Endothelial cell of umbilical vein (primary cell): Measurements from ENCODE around the gene C1orf146. TPM values are rescaled to one million over a fixed set of nuclear protein-coding genes. Genes with fewer than 3 reads are reported as not detected.

ENCODE experiments used
- BruUV-seq: library from RNA; stranded (reverse); fragments of 400-500 nt; replicated peaks from 2 replicates; lab custom pipeline; 2021; lab: Mats Ljungman, UMichigan
- CTCF ChIA-PET: fragments of 300-600, 350-600 bp; sonication (Branson Sonifier 250); formaldehyde crosslinking; loops from one replicate; lab custom pipeline; 2021; ENCODE audit warnings: antibody characterized with exemption, inconsistent platforms; lab: Charles Lee
- POLR2A ChIA-PET: fragments of 300-600, 350-600 bp; sonication (Branson Sonifier 250); formaldehyde crosslinking; loops from one replicate; lab custom pipeline; 2021; ENCODE audit warnings: antibody characterized with exemption, inconsistent platforms; lab: Charles Lee
- DNase-seq: peaks from one replicate; pipeline ENCODE4 v3.0.0-alpha.2; 2011; ENCODE audit warnings: low read depth, low spot score
- FAIRE-seq: peaks from 2 replicates; lab custom pipeline; 2011; peaks lifted over from hg19 to GRCh38; lab: Jason Lieb, UNC
- H2AFZ ChIP-seq: 2 replicates; pipeline ENCODE4 v1.6.0; 2012; ENCODE audit warnings: low read depth, low read length, control low read depth, inconsistent platforms
- H3K27ac ChIP-seq: 2 replicates; pipeline ENCODE4 v1.5.1; 2011; ENCODE audit warnings: low read depth, mild to moderate bottlenecking, control low read depth, low read length, moderate library complexity; ENCODE audit not compliant: insufficient read depth
- H3K27me3 ChIP-seq, 2 experiments: 2 replicates each; pipeline versions ENCODE4 v1.6.0 to v1.6.1; 2011; ENCODE audit warnings: low read length in 2 of 2, mixed read lengths in 1 of 2; ENCODE audit not compliant: control insufficient read depth in 2 of 2, insufficient read depth in 2 of 2
- H3K36me3 ChIP-seq, 2 experiments: 2 replicates in 1 of 2; 3 replicates in 1 of 2; pipeline ENCODE4 v1.5.1; 2011; ENCODE audit warnings: low read length in 2 of 2, mild to moderate bottlenecking in 1 of 2, moderate library complexity in 1 of 2; ENCODE audit not compliant: control insufficient read depth in 2 of 2, insufficient read depth in 2 of 2; ENCODE audit errors: extremely low read depth in 1 of 2
- H3K4me1 ChIP-seq: 3 replicates; pipeline ENCODE4 v1.5.1; 2011; ENCODE audit warnings: mild to moderate bottlenecking, low read length; ENCODE audit not compliant: control insufficient read depth, insufficient read depth; ENCODE audit errors: extremely low read depth
- H3K4me2 ChIP-seq: 2 replicates; pipeline ENCODE4 v1.6.1; 2011; ENCODE audit warnings: low read length, control low read depth, mixed read lengths; ENCODE audit not compliant: insufficient read depth
- H3K4me3 ChIP-seq, 3 experiments: fragments of 200-600 bp in 1 of 3; sonication (generic), shearing (Covaris generic) in 1 of 3; replicated peaks in 1 of 3; 2 replicates each; pipeline ENCODE4 v1.5.1; 2011 to 2016; ENCODE audit warnings: control low read depth in 3 of 3, low read length in 3 of 3, mild to moderate bottlenecking in 2 of 3, inconsistent platforms in 1 of 3, low read depth in 1 of 3, moderate library complexity in 1 of 3; ENCODE audit not compliant: insufficient read depth in 1 of 3
- H3K79me2 ChIP-seq: 2 replicates; pipeline ENCODE4 v1.6.0; 2012; ENCODE audit warnings: low read length, inconsistent platforms; ENCODE audit not compliant: control insufficient read depth, insufficient read depth
- H3K9ac ChIP-seq: replicated peaks from 2 replicates; pipeline ENCODE3; 2011; ENCODE audit warnings: low read length, control low read depth; ENCODE audit not compliant: insufficient read depth; ENCODE audit errors: extremely low read depth
- H3K9me1 ChIP-seq: replicated peaks from 3 replicates; pipeline ENCODE4 v1.6.0; 2011; ENCODE audit warnings: mild to moderate bottlenecking, low read length; ENCODE audit not compliant: control insufficient read depth, insufficient read depth; ENCODE audit errors: extremely low read depth
- H3K9me3 ChIP-seq: replicated peaks from 2 replicates; pipeline ENCODE4 v1.5.1; 2012; ENCODE audit warnings: low read length, inconsistent platforms; ENCODE audit not compliant: control insufficient read depth, insufficient read depth
- H4K20me1 ChIP-seq: replicated peaks from 2 replicates; pipeline ENCODE3; 2011; ENCODE audit warnings: mild to moderate bottlenecking, low read length; ENCODE audit not compliant: control insufficient read depth, insufficient read depth; ENCODE audit errors: extremely low read depth
- EZH2 ChIP-seq: IDR thresholded peaks from 2 replicates; pipeline ENCODE4 v1.6.1; 2012; ENCODE audit warnings: borderline replicate concordance, low read depth, mild to moderate bottlenecking, moderate library complexity, low read length, inconsistent platforms; ENCODE audit not compliant: severe bottlenecking
- FOS ChIP-seq: IDR thresholded peaks from 2 replicates; pipeline ENCODE4 v1.6.1; 2011; ENCODE audit warnings: mild to moderate bottlenecking, low read length, moderate library complexity, borderline replicate concordance; ENCODE audit not compliant: insufficient read depth
- GATA2 ChIP-seq: IDR thresholded peaks from 2 replicates; pipeline ENCODE4 v1.7.0; 2011; ENCODE audit warnings: low read depth, mild to moderate bottlenecking, moderate library complexity, mixed read lengths, low read length; ENCODE audit not compliant: insufficient read length, insufficient read depth
- JUN ChIP-seq: IDR thresholded peaks from 2 replicates; pipeline ENCODE4 v1.6.1; 2011; ENCODE audit warnings: borderline replicate concordance, low read depth; ENCODE audit not compliant: insufficient read length, insufficient read depth
- MYC ChIP-seq: IDR thresholded peaks from one replicate; pipeline ENCODE4 v1.6.1; 2011; ENCODE audit warnings: mild to moderate bottlenecking, low read depth, low read length
- POLR2A ChIP-seq: IDR thresholded peaks from 2 replicates; pipeline ENCODE4 v1.6.1; 2012; ENCODE audit warnings: low read depth, mild to moderate bottlenecking, control low read depth, low read length
- POLR2AphosphoS5 ChIP-seq: IDR thresholded peaks from 2 replicates; pipeline ENCODE4 v1.6.1; 2012; ENCODE audit warnings: low read depth, mild to moderate bottlenecking, control low read depth, low read length, moderate library complexity; ENCODE audit not compliant: insufficient read depth
- dilution Hi-C: fragments of 300-500 bp; cut with MboI; formaldehyde crosslinking; loops from one replicate; pipeline ENCODE4 v1.15.0; 2019; ENCODE audit warnings: low sequenced_read_pairs; ENCODE audit not compliant: extremely low pct_ligation_motif_present
- intact Hi-C: fragments of 100-400 bp; cut with micrococcal nuclease; formaldehyde crosslinking; loops from one replicate; pipeline ENCODE4 v1.10.0; 2022
- polyA plus RNA-seq, 4 experiments: library from polyadenylated mRNA; depleted of rRNA in 3 of 4; stranded (reverse) in 3 of 4; unstranded in 1 of 4; fragments of >200 nt; gene quantifications; 2 replicates each; pipeline versions ENCODE4 v1.2.1 to v1.2.3, GENCODE V29; 2011 to 2012; ENCODE audit warnings: missing spikeins in 1 of 4
- total RNA-seq: library from RNA; stranded (reverse); gene quantifications from 2 replicates; pipeline ENCODE4 v1.2.3, GENCODE V29; 2021
- TF ChIP-seq, protein P1 (sequence below): IDR thresholded peaks from 2 replicates; pipeline ENCODE4 v1.6.1; 2011; ENCODE audit not compliant: insufficient read depth, insufficient read length
- TF ChIP-seq, protein P2 (sequence below), 2 donors: IDR thresholded peaks; 1 replicate in 1 of 2; 2 replicates in 1 of 2; pipeline ENCODE4 v1.5.1; 2011; ENCODE audit warnings: low read length in 2 of 2, mild to moderate bottlenecking in 2 of 2, moderate library complexity in 2 of 2, control low read depth in 1 of 2, inconsistent platforms in 1 of 2, low read depth in 1 of 2; ENCODE audit not compliant: insufficient read depth in 1 of 2; ENCODE audit errors: extremely low read depth in 1 of 2

Gene C1orf146
- total and polyA plus RNA-seq, 2 donors (not counting 3 experiments of a cell fraction or from before 2014, with no cell fraction given): not detected

DNA sequence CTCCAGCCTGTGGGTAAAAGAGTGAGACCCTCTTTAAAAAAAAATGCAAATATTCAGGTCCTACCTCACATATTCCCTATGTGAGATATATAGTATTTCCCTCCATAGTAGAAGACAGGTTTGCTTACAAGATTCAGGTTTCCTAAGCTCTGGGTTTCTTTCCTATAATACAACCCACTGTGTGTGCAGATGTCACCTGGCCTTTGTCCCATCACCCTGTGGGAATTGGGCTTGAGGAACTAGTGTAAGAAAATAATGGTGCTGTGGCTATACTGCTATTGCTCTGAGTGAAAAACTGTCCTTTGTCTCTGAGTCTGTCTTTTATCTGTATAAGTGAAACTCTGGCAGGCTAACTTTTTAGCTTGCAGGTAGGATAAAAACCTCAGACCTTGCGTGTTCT is 13.0 kb downstream of the C1orf146 start:
- FAIRE-seq (no peak), DNase-seq (no peak)
- H3K27ac ChIP-seq: no peak overlapping the region
- POLR2A ChIA-PET: no interaction called here
- no peak overlapping the region for H3K4me3 ChIP-seq
- dilution Hi-C loops: no loop called here
- H3K27me3 ChIP-seq: peaks cover 0 to 2% of the 10 kb centered on the region in 2 experiments
- no peak overlapping the region for H3K9ac ChIP-seq
- no TSS peak for BruUV-seq
- TF ChIP-seq MYC: no peak
- TF ChIP-seq GATA2: no peak
- TF ChIP-seq POLR2A: no peak
- TF ChIP-seq, protein P1, sequence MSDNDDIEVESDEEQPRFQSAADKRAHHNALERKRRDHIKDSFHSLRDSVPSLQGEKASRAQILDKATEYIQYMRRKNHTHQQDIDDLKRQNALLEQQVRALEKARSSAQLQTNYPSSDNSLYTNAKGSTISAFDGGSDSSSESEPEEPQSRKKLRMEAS: no peak
- TF ChIP-seq FOS: no peak
- no peak for TF ChIP-seq EZH2
- no peak for TF ChIP-seq POLR2AphosphoS5
- TF ChIP-seq JUN: no peak
- TF ChIP-seq, protein P2, sequence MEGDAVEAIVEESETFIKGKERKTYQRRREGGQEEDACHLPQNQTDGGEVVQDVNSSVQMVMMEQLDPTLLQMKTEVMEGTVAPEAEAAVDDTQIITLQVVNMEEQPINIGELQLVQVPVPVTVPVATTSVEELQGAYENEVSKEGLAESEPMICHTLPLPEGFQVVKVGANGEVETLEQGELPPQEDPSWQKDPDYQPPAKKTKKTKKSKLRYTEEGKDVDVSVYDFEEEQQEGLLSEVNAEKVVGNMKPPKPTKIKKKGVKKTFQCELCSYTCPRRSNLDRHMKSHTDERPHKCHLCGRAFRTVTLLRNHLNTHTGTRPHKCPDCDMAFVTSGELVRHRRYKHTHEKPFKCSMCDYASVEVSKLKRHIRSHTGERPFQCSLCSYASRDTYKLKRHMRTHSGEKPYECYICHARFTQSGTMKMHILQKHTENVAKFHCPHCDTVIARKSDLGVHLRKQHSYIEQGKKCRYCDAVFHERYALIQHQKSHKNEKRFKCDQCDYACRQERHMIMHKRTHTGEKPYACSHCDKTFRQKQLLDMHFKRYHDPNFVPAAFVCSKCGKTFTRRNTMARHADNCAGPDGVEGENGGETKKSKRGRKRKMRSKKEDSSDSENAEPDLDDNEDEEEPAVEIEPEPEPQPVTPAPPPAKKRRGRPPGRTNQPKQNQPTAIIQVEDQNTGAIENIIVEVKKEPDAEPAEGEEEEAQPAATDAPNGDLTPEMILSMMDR (IDR thresholded peaks at IDR 0.05; ENCODE audit: extremely low read depth in 1 of 2, insufficient read depth in 1 of 2, low read depth in 1 of 2, low read length in 2 of 2): no peak
- CTCF ChIA-PET: interaction anchor here (1.2 kb wide), 2 partner anchors 9 to 61 kb away, joined by 3 to 6 read pairs; no protein-coding TSS in a partner anchor
- H2AFZ ChIP-seq: no peak overlapping the region
- no peaks in the 10 kb centered on the region for H3K4me1 ChIP-seq
- no peaks in the 10 kb centered on the region for H4K20me1 ChIP-seq
- H3K4me2 ChIP-seq: no peak overlapping the region
- no peaks in the 10 kb centered on the region for H3K36me3 ChIP-seq
- no peaks in the 10 kb centered on the region for H3K79me2 ChIP-seq
- intact Hi-C loops: no loop called here
- H3K9me1 ChIP-seq: no peaks in the 10 kb centered on the region
- no peaks in the 10 kb centered on the region for H3K9me3 ChIP-seq
